Stimulated activated CD4-positive, alpha-beta T cell treated with anti-CD3 and anti-CD28 coated beads, TNF-alpha, amount 100 ng/mL, for 4 hours (primary cell): ENCODE results near the gene PARP6.
"Not testable (repeated sequence)": the region's sequence is repeated elsewhere in the genome, so short reads cannot be mapped to it uniquely, and the experiment has no call there.

Source experiments
- DNase-seq, 3 experiments: peaks; one replicate each; pipeline ENCODE4 v3.0.0-alpha.2; 2020; ENCODE audit warnings: low read depth in 3 of 3

PARP6 gene

DNA sequence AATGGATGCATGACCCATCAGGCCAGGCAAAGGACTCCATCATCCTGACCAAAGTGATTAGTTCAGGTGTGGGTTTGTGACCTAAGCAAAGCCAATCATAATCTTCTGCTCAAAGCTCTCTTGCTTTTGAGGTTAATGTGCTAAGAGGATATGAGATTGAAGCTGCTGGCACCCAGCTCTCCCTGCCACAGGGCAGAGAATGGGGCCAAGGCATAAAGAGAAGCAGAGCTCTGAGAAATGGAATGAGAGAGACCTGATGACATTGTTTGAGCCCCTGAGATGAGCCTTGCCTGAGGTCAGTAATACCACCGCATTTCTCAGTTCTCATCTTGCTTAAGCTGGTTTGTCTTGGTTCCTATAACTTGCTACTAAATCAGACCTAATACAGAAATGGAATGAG is 6.4 kb upstream of the PARP6 start:
- no peak for DNase-seq

DNA sequence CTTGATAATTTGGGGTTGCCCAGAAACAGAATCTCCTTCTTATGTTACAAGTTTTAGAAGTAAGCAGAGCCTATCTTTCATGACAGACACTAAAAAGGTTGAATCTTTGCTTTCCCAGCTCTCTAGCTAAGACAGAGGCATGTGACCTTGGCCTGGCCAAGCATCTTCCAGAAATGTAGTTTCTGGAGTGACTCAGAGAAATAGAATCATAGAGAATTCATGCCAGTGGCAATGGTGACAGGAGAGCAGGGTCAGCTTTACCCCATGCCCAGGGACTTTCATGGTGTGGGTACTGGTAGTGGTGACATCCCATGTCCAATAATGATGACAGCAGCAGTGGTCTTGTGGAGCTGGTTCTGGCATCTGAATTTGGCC is 4.0 kb upstream of the PARP6 start:
- DNase-seq = no peak

DNA sequence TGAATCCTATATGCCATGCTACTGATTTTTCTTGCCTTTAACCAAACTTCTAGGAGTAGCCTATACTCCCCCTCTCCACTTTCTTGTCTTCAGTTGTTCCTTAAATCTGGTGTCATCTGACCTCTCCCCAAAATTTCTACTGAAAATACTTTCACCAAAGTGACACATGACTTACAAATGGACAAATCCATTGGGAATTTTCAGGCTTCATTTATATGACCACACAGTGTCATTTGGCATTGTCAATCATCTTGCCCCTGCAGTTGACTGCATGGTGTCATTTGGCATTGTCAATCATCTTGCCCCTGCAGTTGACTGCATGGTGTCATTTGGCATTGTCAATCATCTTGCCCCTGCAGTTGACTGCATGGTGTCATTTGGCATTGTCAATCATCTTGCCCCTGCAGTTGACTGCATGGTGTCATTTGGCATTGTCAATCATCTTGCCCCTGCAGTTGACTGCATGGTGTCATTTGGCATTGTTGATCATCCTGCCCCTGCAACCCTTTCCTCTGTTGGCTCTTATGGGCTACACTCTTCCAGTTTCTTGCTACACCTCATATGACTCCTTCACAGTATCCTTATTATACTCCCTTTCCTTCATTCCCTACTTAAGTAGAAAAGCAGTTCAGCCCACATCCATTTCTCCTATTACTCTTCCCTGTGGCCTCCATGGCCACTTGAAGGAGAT is 3.4 kb upstream of the PARP6 start:
- not testable (repeated sequence) for DNase-seq

DNA sequence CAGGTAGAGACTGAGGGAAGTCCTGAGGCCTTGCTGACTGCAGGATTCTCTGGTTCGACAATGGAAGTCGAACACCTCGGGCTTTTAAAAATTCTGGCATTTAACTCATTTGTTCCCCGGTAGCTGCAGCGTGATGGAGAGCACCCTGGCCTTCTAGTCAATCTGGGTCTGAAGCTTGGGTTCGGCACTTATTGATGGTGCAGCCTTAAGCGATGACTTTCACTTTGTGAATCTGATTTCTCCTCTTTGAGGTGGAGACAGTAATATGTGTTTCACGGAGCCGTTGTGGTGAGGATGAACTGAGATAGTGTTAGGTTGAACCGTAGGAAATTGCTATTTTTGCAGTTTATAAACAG is 621 bp upstream of the PARP6 start:
- DNase-seq = no peak

DNA sequence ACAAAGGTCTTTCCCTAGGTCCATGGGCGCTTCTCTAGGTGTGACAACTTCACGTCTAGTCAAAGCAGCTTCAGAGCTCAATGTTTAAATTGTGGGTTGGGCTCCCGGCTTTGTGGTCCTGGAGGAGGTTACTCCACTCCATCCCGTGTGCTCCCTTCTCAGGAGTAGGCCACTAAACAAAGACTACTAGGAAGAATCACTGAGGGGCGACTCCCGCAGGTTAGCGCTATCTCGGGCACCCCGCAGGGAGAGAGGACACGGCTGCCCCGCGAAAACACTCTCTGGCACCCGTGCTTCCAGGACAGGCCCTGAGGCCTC is 500 bp downstream of the PARP6 start:
- DNase-seq = peak in 1 of 3 experiments; percentile 2

DNA sequence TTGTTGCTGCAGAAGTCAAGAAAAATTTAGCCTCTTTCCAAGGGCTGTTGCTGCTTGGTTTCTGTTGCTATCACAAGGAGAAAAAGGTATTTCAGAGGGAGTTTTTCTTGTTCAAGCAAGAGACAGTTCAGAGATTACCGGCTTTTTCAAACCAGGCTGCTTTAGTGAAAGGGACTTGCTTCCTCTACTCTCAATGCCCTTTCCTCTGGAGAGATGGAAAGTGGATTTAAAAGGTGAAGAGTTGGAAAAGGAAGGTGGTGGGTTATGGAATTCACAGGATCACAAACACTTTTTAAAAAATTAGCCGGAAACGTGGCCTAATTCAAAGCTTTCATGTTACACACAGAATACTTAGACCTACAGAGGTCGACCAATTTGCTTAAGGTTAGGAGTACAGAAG is 1.1 kb downstream of the PARP6 start:
- no peak for DNase-seq

DNA sequence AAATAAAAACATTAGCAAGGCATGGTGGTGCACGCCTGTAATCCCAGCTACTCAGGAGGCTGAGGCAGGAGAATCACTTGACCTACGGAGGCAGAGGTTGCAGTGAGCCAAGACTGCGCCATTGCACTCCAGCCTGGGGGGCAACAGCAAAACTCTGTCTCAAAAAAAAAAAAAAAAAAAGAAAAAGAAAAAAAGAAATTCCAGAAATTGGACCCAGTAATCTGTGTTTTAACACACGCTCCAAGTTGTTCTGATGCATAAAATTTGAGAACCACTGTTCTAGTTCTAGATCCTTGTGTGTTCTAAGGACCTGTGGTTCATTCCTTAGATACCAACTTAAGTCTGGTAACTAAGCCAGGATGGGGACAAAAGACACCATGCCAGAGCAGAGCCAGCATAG is 2.6 kb downstream of the PARP6 start:
- DNase-seq = no peak

DNA sequence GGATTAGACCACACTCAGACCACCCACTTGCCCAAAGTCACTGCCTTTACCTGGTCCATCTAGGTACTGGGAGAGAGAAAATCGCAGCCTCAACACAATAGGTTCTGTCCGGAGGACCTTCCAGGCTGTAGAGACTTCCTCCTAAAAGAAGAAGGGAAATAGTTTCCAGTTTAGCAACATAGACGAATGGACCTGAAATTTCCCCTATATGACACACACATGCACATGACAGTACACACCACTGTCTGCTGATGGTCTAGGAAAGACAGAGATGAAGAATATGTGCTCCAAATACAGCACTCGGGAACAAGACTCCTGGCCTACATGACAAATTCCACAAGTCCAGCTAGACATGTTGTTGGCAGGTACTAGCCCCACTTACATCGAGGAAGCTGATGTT is 7.3 kb downstream of the PARP6 start:
- no peak for DNase-seq

DNA sequence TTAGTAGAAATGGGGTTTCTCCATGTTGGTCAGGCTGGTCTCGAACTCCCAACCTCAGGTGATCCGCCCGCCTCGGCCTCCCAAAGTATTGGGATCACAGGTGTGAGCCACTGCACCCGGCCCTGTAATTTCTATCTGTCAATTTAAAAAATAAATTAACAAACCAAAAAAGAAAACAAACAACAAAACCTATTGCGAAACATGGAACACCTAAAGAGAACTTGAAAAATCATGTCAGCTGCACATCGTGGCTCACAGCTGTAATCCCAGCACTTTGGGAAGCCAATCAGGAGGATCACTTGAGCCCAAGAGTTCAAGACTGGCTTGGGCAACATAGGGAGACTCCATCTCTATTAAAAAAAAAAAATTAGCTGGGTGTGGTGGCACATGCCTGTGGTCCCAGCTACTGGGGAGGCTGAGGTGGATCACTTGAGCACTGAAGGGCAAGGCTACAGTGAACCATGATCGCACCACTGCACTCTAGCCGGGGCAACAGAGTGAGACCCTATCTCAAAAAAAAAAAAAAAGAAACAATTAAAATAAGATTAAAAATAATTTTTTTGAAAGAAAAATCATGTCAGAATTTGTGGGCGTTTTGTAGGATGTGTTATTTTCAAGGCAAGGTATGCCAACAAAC is 19.6 kb downstream of the PARP6 start:
- no peak for DNase-seq

DNA sequence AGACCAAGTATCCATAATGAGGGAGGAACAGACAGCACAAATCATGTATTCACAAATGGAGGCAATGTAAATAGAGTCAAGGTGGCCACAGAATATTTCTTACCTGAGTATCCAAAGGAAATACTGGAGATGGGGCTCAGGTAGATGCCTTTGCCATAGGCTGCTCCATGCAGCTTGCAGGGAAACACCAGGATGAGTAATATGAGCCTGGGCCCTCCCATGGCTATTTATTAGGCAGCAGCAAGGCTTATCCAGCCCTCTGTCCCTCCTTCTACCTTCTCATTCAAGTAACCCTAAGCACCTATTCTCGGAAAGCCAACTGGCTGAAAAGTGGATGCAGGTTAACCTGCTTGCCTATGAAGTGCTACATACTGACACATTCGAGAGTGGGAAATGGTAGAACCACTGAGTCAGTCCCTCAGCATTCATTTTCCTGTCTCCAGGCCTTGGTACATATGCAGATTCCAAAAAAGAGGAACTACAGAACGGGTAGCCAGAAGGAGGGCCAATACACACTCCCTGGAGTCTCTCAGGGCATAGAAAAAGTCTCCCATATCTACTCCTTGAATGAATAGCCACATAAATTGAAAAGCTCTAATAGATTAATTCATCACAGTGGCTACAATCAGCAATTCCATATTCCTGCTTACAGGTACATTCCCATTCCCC is 23.1 kb downstream of the PARP6 start:
- DNase-seq = no peak

DNA sequence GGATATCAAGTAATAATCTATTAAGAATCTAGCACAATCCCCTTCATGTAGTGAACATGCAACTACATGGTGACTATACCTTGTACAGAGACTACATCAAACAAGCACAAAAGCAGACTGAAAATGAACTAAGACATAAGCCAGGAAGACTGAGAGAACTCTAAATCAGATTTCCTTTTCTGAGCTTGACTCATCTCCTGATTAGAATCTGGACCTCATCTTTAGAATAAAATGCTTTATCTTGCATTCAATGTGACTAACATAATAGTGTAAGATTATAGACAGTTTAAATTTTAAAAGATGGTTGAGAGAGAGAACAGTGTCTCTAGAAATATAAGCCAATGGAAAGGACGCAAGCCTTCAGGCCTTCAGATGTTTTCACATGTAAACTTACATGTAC is 23.8 kb downstream of the PARP6 start:
- no peak for DNase-seq

DNA sequence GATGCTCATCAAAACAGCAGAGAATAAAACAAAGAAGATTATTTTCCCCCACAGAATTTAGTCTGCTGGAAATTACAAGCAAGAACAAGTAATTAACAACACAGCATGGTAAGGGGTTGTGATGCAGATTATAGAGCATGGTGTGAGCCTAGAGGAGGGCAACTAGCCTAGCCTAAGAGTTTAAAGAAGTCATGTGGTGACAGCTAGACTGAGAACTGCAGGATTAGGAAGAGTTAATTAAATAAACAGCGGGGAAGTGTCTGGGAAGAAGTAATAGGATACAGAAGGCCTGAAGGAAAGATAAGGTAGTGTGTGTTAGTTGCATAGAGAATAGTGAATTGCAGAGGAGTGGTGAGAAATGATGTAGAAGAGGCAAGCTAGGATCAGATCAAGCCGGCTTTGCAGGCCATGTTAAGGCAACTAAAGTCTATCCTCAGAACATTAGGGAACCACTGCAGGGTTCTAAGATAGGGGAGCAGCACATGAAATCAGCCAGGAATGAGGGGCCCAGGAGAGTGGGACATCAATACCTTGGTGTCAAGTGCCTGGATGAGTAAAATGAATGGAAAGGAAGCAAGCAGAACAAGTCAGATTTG is 29.5 kb downstream of the PARP6 start:
- no peak for DNase-seq

DNA sequence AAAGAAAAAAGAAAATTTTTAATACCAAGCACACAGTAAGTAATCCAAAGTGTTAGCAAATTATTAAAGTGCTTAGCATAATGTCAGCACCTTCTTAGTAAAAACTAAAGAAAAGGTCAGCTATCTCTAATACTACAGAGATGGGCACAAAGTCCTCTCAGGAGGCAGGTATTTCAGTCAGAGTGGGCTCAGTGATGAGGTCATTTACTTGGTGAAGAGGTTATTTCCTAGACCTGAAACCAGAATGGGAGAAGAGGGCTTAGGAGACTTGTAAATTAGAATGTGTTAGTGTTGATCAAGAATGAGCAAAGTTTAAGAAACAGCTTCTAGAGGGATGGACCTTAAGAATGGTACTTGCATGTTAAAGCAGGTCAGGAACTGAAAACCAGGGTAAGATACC is 32.7 kb downstream of the PARP6 start:
- DNase-seq = no peak

DNA sequence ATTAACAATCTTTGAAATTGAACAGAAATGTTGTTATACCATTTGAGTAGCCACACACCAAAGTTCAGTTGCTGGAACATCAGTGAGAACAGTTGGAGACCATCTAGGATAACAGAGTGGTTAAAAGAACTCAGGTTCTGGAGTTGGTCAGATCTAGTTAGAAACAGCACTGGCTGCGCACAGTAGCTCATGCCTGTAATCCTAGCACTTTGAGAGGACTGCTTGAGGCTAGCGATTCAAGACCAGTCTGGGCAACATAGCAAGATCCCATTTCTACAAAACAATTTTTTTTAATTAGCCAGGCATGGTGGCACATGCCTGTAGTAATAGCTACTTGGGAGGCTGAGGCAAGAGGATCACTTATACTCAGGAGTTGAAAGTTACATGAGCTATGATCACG is 33.8 kb downstream of the PARP6 start:
- DNase-seq = no peak

DNA sequence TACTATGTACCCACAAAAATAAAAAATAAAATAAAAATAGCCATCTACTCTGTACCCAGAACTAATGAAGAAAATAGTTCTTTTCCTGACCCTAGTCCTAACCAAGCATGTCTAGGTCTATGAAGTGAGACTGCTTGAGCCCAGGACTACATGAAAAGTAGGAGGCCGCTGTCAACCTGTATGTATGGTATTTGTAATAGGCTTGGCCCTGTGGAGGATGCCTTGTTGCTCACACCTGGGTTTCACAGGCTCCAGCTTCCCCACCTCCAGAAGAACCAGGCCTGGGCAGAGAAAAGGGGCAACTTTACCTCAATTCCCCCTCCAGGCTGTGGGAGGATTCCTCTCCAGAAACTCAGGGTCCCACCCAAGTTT is 34.5 kb downstream of the PARP6 start:
- DNase-seq = no peak

DNA sequence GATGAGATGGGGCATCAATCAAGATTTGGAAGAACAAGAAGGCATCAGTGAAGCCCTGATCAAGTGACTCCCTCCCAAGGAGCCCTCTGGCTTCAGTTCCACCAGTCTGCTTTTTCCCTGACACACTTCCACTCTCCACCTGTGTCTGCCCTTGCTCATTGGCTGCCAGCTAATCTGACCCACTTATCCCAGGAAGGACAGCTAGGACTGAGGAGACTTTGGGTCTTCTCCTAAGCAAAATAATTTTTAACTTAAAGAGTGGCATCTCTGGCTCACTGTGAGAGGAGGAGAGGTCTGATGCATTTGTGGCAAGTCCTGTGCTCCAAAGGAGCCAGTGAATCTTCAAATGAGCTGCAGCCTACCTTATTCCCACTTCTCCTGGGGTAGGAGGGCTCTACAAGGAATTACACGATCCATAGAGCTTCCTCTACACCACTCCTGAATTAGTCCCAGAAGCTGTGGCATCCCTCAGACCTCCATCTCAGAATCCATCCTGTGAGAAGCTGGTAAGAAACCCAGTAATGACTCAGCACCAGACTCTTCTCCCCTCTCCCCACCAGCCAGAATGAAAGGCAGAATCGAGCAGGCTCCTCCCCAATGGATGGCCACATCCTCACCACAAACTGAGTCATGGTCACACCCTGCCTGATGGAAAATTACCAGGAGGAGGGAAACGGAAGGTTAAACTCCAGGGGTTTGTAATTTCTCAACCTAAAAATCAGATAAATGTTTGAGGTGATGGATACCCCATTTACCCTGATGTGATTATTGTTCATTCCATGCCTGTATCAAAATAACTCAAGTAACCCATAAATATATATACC is 35.1 kb downstream of the PARP6 start:
- peak; percentile 24 to 52 (median 36) for DNase-seq

DNA sequence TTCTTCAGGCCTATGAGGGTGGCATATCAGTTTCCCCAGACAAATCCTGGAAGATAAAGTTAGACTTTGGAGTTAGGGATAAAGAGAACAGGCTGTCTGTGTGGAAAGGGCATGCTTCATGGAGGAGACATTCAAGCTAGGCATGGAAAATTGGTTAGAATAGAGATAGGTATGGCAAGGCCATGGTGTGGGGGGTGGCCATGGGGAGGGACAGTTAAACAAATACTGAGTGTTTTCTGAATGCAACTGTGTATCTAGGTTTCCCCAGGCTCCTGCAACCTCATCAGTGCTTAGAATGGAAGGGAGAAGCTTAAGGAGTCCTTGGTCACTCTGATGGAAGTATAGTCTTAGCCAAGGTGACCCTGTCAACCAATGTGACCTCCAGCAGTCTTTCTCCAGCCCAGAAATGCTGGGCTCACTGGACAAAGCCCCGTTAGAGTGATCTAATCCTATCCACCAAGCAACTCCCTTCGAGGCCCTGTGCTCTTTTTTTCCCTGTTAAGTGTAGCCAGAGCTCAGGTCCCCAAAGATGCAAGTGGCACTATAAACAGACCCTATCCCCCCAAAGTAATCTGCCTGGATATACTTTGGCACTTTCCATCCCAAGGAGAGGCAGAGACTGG is 35.9 kb downstream of the PARP6 start:
- DNase-seq = no peak

DNA sequence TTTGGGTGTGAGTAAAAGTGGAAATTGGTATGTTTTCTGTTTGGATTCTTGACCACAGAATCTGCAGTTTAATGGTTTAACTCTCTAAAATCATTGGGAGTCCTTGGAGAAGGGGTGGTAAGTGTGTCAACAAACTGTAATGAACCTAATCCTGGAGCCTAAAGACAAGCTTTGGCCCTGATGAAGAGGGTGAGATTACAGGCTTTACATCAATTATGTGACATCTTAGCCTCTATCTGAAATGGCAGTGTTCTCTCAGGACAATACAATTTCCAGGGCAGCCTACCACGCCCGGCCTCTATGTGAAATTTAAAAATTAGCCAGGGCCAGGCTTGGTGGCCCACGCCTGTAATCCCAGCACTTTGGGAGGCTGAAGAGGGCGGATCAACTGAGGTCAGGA is 37.1 kb downstream of the PARP6 start:
- no peak for DNase-seq

DNA sequence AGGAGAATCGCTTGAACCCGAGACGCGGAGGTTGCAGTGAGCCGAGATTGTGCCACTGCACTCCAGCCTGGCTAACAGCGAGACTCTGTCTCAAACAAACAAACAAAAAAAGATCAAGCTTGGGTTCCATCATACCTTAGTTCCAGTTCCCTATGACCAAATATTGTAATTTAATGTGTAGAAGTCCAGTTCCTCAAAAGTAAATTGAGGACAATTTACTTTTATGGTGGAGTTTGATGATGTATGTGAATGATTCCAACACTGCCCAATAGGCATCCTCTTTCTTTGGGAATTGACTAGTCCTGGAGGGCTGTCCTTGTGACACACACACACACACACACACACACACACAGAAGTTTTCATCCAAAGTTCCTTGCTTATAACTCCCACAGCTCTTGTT is 38.6 kb downstream of the PARP6 start:
- no peak for DNase-seq

DNA sequence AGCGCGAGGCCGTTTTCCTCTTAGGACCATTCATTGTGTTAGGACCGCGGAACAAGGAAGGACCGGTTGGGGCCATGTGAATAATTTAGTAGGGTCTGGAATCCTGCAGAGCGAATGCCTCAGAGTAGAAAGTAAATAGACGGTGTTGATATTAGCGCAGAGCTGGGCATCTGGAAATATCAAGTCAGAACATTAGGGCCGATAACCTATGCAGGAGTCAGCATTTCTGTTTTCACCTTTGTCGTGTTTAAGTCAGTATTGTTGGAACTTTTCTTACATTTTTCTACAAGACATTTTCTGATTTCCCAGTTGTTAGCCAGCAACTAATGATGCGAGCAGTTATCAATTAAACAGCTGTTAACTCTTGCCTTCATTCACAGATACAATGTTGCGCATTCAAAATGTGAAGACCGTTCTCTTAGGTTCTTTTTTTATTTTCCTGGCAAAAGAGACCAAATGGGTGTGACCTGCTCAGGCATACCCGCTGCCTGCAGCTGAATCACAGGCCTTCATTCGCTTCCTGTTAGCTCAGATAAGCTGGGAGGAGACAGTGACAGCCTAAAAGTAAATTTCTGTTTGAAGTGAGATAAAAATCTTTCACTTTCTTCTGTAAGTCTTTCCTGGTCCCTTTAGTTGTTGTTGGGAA is 40.4 kb downstream of the PARP6 start:
- peak in 1 of 3 experiments; percentile 50 for DNase-seq

DNA sequence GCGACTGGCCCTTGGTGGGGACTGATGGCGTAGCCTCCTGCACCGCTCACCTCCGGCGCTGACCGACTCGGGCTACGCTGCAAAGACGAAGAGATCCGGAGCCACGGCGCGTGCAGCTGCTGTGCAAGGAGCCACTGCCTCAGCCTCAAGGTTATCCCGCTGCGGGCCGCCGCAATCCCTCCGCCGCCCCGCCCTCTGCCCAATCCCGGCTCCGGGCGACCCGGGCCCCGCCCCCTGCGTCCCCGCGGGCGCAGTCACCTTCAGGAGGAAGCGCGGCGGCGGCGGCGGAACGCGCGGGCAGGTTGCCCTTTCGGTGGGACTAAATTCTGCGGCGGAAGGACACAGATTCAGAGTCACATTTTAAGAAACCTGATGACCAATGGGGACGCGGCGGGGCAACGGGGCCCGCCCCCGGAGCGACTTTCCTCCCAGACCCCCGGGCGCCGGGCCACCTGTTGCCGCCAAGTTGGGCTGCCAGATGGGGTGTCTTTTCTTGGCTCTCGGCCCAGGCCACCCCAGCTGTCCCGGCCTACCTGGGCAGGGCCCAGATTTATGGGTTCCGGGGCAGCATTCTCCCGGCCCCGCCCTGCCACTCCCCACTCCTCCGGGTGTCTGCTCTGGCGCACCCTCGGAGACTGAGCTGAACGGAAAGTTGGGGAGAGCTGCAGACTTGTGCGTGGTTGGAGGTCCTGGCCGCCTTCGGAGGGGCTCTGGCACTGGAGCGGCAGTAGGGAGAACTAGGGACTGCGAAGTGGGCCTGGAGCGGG is 41.1 kb downstream of the PARP6 start, which contains the start of gene PKM:
PKM (minus strand) TSS at position 125 of the 767 bp plus-strand sequence. CDS start 12,093 bp downstream, outside the sequence.
- peak; percentile 90 to 93 (median 92) for DNase-seq
